8988T (cell line): Measurements from ENCODE around the gene SLC6A17.

Source experiments
- DNase-seq: peaks from one replicate; pipeline ENCODE4 v3.0.0; 2011

Gene SLC6A17

GRCh38 chr1:110205591-110206155, 55.4 kb downstream of the SLC6A17 start:
- no peak for DNase-seq

GRCh38 chr1:110206261-110206920, 56.1 kb downstream of the SLC6A17 start:
- DNase-seq = no peak

- peak; percentile 59 for DNase-seq
These were observed 57.5 kb downstream of the SLC6A17 start for GRCh38 chr1:110207831-110208230.

GRCh38 chr1:110208916-110209645, 58.8 kb downstream of the SLC6A17 start:
- no peak for DNase-seq

GRCh38 chr1:110209715-110210603, 59.7 kb downstream of the SLC6A17 start, which contains the start of gene KCNC4:
TSS of gene KCNC4 (plus strand) at chr1:110210314. CDS start at chr1:110211500, 1,186 bp downstream.
- peak; percentile 91 for DNase-seq

- DNase-seq = peak; percentile 67
These were observed 60.6 kb downstream of the SLC6A17 start for GRCh38 chr1:110210604-110211495.

- DNase-seq = no peak
These were observed 61.3 kb downstream of the SLC6A17 start for GRCh38 chr1:110211496-110212168.

GRCh38 chr1:110212169-110213142, 62.2 kb downstream of the SLC6A17 start:
- no peak for DNase-seq

GRCh38 chr1:110213143-110213540, 62.8 kb downstream of the SLC6A17 start:
- no peak for DNase-seq

GRCh38 chr1:110214454-110215404, 64.4 kb downstream of the SLC6A17 start:
- DNase-seq = no peak

- DNase-seq = no peak
These were observed 65.6 kb downstream of the SLC6A17 start for GRCh38 chr1:110215621-110216515.

- no peak for DNase-seq
These were observed 66.7 kb downstream of the SLC6A17 start for GRCh38 chr1:110216844-110217444.

- no peak for DNase-seq
These were observed 67.8 kb downstream of the SLC6A17 start for GRCh38 chr1:110218137-110218536.

GRCh38 chr1:110218739-110219138, 68.4 kb downstream of the SLC6A17 start:
- DNase-seq = no peak

- DNase-seq = no peak
These were observed 70.0 kb downstream of the SLC6A17 start for GRCh38 chr1:110220324-110220723.

- DNase-seq = no peak
These were observed 70.8 kb downstream of the SLC6A17 start for GRCh38 chr1:110221119-110221518.

- no peak for DNase-seq
These were observed 72.8 kb downstream of the SLC6A17 start for GRCh38 chr1:110223127-110223526.
